A673 (cell line): ENCODE measurements around the gene ADAM8.

Source experiments
- CTCF ChIP-seq: fragments of 300-800, 200-600 bp; sonication (generic); conservative IDR thresholded peaks from 2 replicates; pipeline ENCODE4 v1.5.1; 2017; ENCODE audit warnings: low read depth, mild to moderate bottlenecking, antibody characterized with exemption, low read length, moderate library complexity, mixed read lengths
- EZH2 ChIP-seq: fragments of 200-600 bp; sonication (generic); IDR thresholded peaks from 2 replicates; pipeline ENCODE4 v1.6.1; 2017; ENCODE audit warnings: borderline replicate concordance, low read depth, mild to moderate bottlenecking, mixed read lengths, antibody characterized with exemption, low read length; ENCODE audit not compliant: poor library complexity, severe bottlenecking

GRCh38 chr10:133311570-133311969, 34.9 kb upstream of the ADAM8 start:
- TF ChIP-seq CTCF (no peak), EZH2 (no peak)
